Tibial artery (tissue), 4 donors: ENCODE results near the gene FOXO3.
"Not testable (repeated sequence)": the region's sequence is repeated elsewhere in the genome, so short reads cannot be mapped to it uniquely, and the experiment has no call there.

Experiments used
- DNase-seq, 2 donors: peaks; one replicate each; pipeline ENCODE4 v3.0.0-alpha.2; 2019
- H3K27ac ChIP-seq, 2 donors: fragments of 200-600 bp; sonication (generic) in 1 of 2; 1 replicate in 1 of 2; 2 replicates in 1 of 2; pipeline ENCODE4 v1.5.1; 2018 to 2019; ENCODE audit warnings: mild to moderate bottlenecking in 1 of 2
- H3K27me3 ChIP-seq, 2 donors: fragments of 200-600 bp; sonication (generic) in 1 of 2; one replicate each; pipeline versions ENCODE4 v1.5.1 to v1.6.0; 2016 to 2019
- H3K36me3 ChIP-seq, 3 donors: fragments of 200-600 bp; sonication (generic) in 2 of 3; one replicate each; pipeline ENCODE4 v1.5.1; 2016 to 2019; ENCODE audit warnings: mild to moderate bottlenecking in 2 of 3
- H3K4me1 ChIP-seq, 4 donors: fragments of 200-600 bp; sonication (generic) in 2 of 4; 1 replicate in 3 of 4; 2 replicates in 1 of 4; pipeline ENCODE4 v1.5.1; 2016 to 2019
- H3K4me3 ChIP-seq, 2 donors: fragments of 200-600 bp; sonication (generic) in 1 of 2; 1 replicate in 1 of 2; 2 replicates in 1 of 2; pipeline ENCODE4 v1.5.1; 2018 to 2019; ENCODE audit warnings: mild to moderate bottlenecking in 2 of 2
- H3K9me3 ChIP-seq, 3 donors: fragments of 200-600 bp; sonication (generic) in 1 of 3; one replicate each; pipeline ENCODE4 v1.5.1; 2016 to 2019
- CTCF ChIP-seq, 2 experiments: fragments of 200-600 bp in 1 of 2; fragments of 450-650 bp in 1 of 2; IDR thresholded peaks; one replicate each; pipeline ENCODE4 v1.5.1; 2017 to 2019; ENCODE audit warnings: antibody characterized with exemption in 2 of 2, mild to moderate bottlenecking in 1 of 2, moderate library complexity in 1 of 2
- intact Hi-C: fragments of 100-400 bp; cut with DNase I; formaldehyde crosslinking; loops from one replicate; pipeline ENCODE4 v1.15.0; 2023; ENCODE audit warnings: low total_unique reads

Gene FOXO3

GRCh38 chr6:108526739-108527174 lies 34.0 kb upstream of the FOXO3 start:
- Histone ChIP-seq H3K27ac (no peak overlapping the region), H3K27me3 (peaks cover 0 to 3% of the 10 kb centered on the region in 2 donors), H3K9me3 (no peaks in the 10 kb centered on the region), H3K36me3 (peaks cover 0 to 4% (median 0%) of the 10 kb centered on the region in 3 donors), H3K4me1 (no peaks in the 10 kb centered on the region), H3K4me3 (no peak overlapping the region)
- DNase-seq = no peak
- intact Hi-C loops = loop anchor here (5.0 kb wide), 1 partner anchor 414 kb away; no protein-coding TSS in a partner anchor
- peak; percentile 76 to 86 for TF ChIP-seq CTCF (IDR thresholded peaks at IDR 0.05)

GRCh38 chr6:108528878-108529277 lies 31.8 kb upstream of the FOXO3 start:
- no peak overlapping the region for H3K4me3 ChIP-seq

GRCh38 chr6:108531332-108531731 lies 29.4 kb upstream of the FOXO3 start:
- H3K27me3 ChIP-seq = peaks cover 0 to 3% of the 10 kb centered on the region in 2 donors
- no peak overlapping the region for H3K27ac ChIP-seq
- no peaks in the 10 kb centered on the region for H3K36me3 ChIP-seq
- no peaks in the 10 kb centered on the region for H3K9me3 ChIP-seq
- no peak overlapping the region for H3K4me3 ChIP-seq
- intact Hi-C loops = no loop called here
- no peak for TF ChIP-seq CTCF (IDR thresholded peaks at IDR 0.05)
- DNase-seq = no peak
- H3K4me1 ChIP-seq = no peaks in the 10 kb centered on the region

More at GRCh38 chr6:108528878-108529277, 31.8 kb upstream of the FOXO3 start:
- no peak for TF ChIP-seq CTCF (IDR thresholded peaks at IDR 0.05)
- Histone ChIP-seq H3K4me1 (no peaks in the 10 kb centered on the region), H3K9me3 (no peaks in the 10 kb centered on the region), H3K36me3 (no peaks in the 10 kb centered on the region), H3K27me3 (peaks cover 0 to 3% of the 10 kb centered on the region in 2 donors), H3K27ac (no peak overlapping the region)
- intact Hi-C loops = loop anchor here (5.0 kb wide), 1 partner anchor 417 kb away; no protein-coding TSS in a partner anchor
- no peak for DNase-seq

GRCh38 chr6:108535114-108535742 lies 25.5 kb upstream of the FOXO3 start:
- H3K27ac ChIP-seq = no peak overlapping the region
- no peak overlapping the region for H3K4me3 ChIP-seq
- no peak for TF ChIP-seq CTCF (IDR thresholded peaks at IDR 0.05)
- H3K36me3 ChIP-seq = no peaks in the 10 kb centered on the region
- no peaks in the 10 kb centered on the region for H3K9me3 ChIP-seq
- no peak for DNase-seq
- no peaks in the 10 kb centered on the region for H3K27me3 ChIP-seq
- intact Hi-C loops = no loop called here
- no peaks in the 10 kb centered on the region for H3K4me1 ChIP-seq

- intact Hi-C loops, H3K4me1 ChIP-seq, H3K36me3 ChIP-seq, H3K4me3 ChIP-seq, H3K27me3 ChIP-seq, DNase-seq, H3K9me3 ChIP-seq, H3K27ac ChIP-seq: not testable (repeated sequence)
Measured at GRCh38 chr6:108535920-108536535, 24.7 kb upstream of the FOXO3 start.
